GM10266 (cell line): ENCODE data around the gene OR51E1.

ENCODE experiments used
- DNase-seq: peaks from one replicate; pipeline ENCODE4 v3.0.0; 2012; ENCODE audit errors: extremely low spot score
- TF ChIP-seq, protein P1 (sequence below): IDR thresholded peaks from 2 replicates; pipeline ENCODE4 v1.5.1; 2012; ENCODE audit warnings: mild to moderate bottlenecking, low read depth; ENCODE audit not compliant: control insufficient read depth, insufficient read depth; ENCODE audit errors: missing control alignments

The OR51E1 gene

GRCh38 chr11:4611986-4612385, 31.8 kb upstream of the OR51E1 start:
- TF ChIP-seq, protein P1, sequence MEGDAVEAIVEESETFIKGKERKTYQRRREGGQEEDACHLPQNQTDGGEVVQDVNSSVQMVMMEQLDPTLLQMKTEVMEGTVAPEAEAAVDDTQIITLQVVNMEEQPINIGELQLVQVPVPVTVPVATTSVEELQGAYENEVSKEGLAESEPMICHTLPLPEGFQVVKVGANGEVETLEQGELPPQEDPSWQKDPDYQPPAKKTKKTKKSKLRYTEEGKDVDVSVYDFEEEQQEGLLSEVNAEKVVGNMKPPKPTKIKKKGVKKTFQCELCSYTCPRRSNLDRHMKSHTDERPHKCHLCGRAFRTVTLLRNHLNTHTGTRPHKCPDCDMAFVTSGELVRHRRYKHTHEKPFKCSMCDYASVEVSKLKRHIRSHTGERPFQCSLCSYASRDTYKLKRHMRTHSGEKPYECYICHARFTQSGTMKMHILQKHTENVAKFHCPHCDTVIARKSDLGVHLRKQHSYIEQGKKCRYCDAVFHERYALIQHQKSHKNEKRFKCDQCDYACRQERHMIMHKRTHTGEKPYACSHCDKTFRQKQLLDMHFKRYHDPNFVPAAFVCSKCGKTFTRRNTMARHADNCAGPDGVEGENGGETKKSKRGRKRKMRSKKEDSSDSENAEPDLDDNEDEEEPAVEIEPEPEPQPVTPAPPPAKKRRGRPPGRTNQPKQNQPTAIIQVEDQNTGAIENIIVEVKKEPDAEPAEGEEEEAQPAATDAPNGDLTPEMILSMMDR, result no peak
- no peak for DNase-seq

DNA sequence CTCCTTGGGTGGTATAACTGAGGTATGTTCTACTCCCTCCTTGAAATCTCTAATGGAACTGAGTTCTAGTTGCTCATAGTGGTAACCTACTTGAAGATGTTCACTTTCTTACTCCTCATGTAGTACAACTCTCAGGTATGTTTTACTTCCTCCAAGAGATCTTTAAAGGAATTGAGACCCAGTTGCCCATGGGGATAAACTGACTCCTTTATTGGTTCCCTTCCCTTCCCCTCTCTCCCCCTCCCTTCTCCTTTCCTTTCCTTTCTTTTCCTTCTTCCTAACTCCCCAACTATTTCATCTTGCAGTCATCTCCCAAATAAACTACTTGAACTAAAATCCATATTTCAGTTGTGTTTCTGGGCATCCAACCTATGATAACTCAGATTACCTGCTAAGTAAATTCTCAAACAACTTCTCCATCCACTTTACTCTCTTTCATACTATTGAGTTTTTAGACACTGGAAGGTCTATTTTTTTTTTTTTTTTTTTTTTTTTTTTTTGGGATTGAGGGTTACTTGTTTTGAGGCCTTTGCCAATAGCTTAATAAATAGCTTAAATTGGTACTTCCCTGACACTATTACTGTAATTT, 27.8 kb upstream of the OR51E1 start:
- no peak for DNase-seq
- TF ChIP-seq, protein P1, result no peak

GRCh38 chr11:4619514-4619913, 24.3 kb upstream of the OR51E1 start:
- DNase-seq, result no peak
- TF ChIP-seq, protein P1, result no peak

DNA sequence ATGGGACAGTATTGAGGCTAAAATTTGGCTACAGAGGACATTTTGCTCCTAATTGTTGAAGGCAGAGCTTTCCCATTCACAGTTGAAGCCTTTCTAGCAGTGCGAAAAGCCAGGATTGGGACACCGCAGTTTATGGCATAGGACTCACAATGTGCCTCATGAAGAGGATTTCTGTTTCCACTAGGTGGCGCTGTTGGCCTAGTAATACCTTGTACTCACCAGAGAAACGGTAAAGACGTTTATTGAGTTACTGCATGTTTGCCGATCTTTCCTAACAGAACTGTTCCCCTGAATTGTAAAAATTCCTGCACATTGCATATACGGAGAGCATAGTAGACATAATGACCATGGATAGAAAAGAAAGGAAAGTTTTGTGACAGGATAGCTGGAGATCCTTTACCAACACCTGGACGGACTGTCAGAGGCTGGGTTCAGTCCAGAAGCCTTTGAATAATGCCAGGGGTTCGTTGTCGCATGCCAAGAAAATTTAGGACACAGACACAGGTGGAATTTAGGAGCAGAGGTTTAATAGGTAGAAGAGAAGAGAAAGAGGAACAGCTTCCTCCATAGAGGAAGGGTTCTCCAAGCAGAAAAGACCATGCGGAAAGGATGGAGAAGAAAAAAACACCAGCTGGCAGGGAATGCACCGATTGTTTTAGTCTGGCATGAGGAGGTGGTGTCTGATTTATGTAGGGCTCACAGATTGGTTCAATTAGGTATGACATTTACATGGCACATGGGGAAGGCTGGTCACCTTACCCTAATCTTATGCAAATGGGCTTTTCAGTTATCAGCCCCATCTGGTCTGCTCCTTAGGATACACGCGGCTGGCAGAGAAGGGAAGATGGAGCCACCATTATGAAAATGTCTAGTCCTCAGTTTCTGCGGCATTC, 17.3 kb upstream of the OR51E1 start:
- no peak for DNase-seq

DNA sequence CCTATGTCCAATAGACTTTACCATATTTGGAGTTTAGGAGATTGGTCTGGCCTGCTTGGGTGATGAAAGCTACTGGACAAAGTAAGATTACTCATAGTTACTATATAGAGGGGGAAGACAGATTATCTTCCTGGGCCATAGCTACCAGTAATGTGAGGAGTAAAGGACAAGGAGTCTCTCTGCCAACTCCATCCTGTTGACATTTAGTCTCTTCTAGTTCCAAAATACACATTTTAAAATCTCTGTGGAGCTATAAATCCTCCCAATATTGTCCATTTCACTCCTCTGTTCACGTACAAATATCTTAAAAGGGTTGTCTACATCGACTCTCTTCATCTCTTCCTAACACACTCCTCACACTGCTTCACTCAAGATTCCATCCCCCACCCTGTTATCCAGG, 7.6 kb upstream of the OR51E1 start:
- TF ChIP-seq, protein P1, result no peak
- no peak for DNase-seq

More for the DNA sequence above, 17.3 kb upstream of the OR51E1 start:
- TF ChIP-seq, protein P1, result peak; percentile 60

GRCh38 chr11:4636962-4637661, 6.7 kb upstream of the OR51E1 start, which contains the start of gene OR51D1:
Gene OR51D1 (plus strand): TSS chr11:4637477. CDS start chr11:4639791, 2,314 bp downstream.
- peak; percentile 69 for DNase-seq
- TF ChIP-seq, protein P1, result peak; percentile 92

GRCh38 chr11:4637662-4638047, 6.1 kb upstream of the OR51E1 start:
- TF ChIP-seq, protein P1, result no peak

More at GRCh38 chr11:4637662-4638047, 6.1 kb upstream of the OR51E1 start:
- DNase-seq, result no peak
